ENCODE results near the gene EPB41L2. TPM values are rescaled to one million over a fixed set of nuclear protein-coding genes. Genes with fewer than 3 reads are reported as not detected.
A peak's percentile ranks its signal among the peaks of the same experiment; 100 is the strongest.
"Not testable (repeated sequence)": the region's sequence is repeated elsewhere in the genome, so short reads cannot be mapped to it uniquely, and the experiment has no call there.

EPB41L2 gene
- total and polyA plus RNA-seq, 2 donors from 2014 or later = 19.6 to 111 TPM

- Histone ChIP-seq H3K4me3 (ENCODE audit: low read length in 3 of 3) (no peak overlapping the region), H3K27me3 (ENCODE audit: control insufficient read depth, insufficient read depth, low read length) (no peaks in the 10 kb centered on the region), H3K36me3 (ENCODE audit: control insufficient read depth in 2 of 3, insufficient read depth in 3 of 3, low read length in 3 of 3) (no peaks in the 10 kb centered on the region), H3K4me1 (ENCODE audit: control insufficient read depth in 2 of 3, insufficient read depth in 2 of 3, low read depth in 1 of 3, low read length in 3 of 3) (no peaks in the 10 kb centered on the region), H3K27ac (ENCODE audit: low read depth in 2 of 2, low read length in 2 of 2) (no peak overlapping the region), H3K9me3 (ENCODE audit: control insufficient read depth in 2 of 3, insufficient read depth in 1 of 3, low read length in 3 of 3) (no peaks in the 10 kb centered on the region), H3K9ac (ENCODE audit: low read length in 3 of 3) (no peak overlapping the region)
- DNase-seq = no peak
- intact Hi-C loops (cut with DNase I) = no loop called here
- TF ChIP-seq CTCF (IDR thresholded peaks at IDR 0.05; ENCODE audit: borderline replicate concordance, extremely low read depth, insufficient read depth) = no peak
- FAIRE-seq = no peak
Measured at GRCh38 chr6:130993292-130993765, 69.7 kb downstream of the EPB41L2 start.

- FAIRE-seq (peak; percentile 37), DNase-seq (no peak)
- no peaks in the 10 kb centered on the region for H3K4me1 ChIP-seq (ENCODE audit: control insufficient read depth in 2 of 3, insufficient read depth in 2 of 3, low read depth in 1 of 3, low read length in 3 of 3)
- H3K27me3 ChIP-seq (ENCODE audit: control insufficient read depth, insufficient read depth, low read length) = no peaks in the 10 kb centered on the region
- H3K9ac ChIP-seq (ENCODE audit: low read length in 3 of 3) = no peak overlapping the region
- no peak overlapping the region for H3K27ac ChIP-seq (ENCODE audit: low read depth in 2 of 2, low read length in 2 of 2)
- H3K9me3 ChIP-seq (ENCODE audit: control insufficient read depth in 2 of 3, insufficient read depth in 1 of 3, low read length in 3 of 3) = no peaks in the 10 kb centered on the region
- intact Hi-C loops (cut with DNase I) = no loop called here
- no peaks in the 10 kb centered on the region for H3K36me3 ChIP-seq (ENCODE audit: control insufficient read depth in 2 of 3, insufficient read depth in 3 of 3, low read length in 3 of 3)
- no peak overlapping the region for H3K4me3 ChIP-seq (ENCODE audit: low read length in 3 of 3)
- TF ChIP-seq CTCF (IDR thresholded peaks at IDR 0.05; ENCODE audit: borderline replicate concordance, extremely low read depth, insufficient read depth) = no peak
Measured at GRCh38 chr6:130991422-130992137, 71.5 kb downstream of the EPB41L2 start.

- H3K4me1 ChIP-seq (ENCODE audit: control insufficient read depth in 2 of 3, insufficient read depth in 2 of 3, low read depth in 1 of 3, low read length in 3 of 3); H3K9ac ChIP-seq (ENCODE audit: low read length in 3 of 3); intact Hi-C loops (cut with DNase I); H3K9me3 ChIP-seq (ENCODE audit: control insufficient read depth in 2 of 3, insufficient read depth in 1 of 3, low read length in 3 of 3); H3K4me3 ChIP-seq (ENCODE audit: low read length in 3 of 3); DNase-seq; H3K27me3 ChIP-seq (ENCODE audit: control insufficient read depth, insufficient read depth, low read length); H3K36me3 ChIP-seq (ENCODE audit: control insufficient read depth in 2 of 3, insufficient read depth in 3 of 3, low read length in 3 of 3); H3K27ac ChIP-seq (ENCODE audit: low read depth in 2 of 2, low read length in 2 of 2); FAIRE-seq: not testable (repeated sequence)
Measured at GRCh38 chr6:130987539-130987938, 75.5 kb downstream of the EPB41L2 start.

GRCh38 chr6:130985115-130985514 lies 77.9 kb downstream of the EPB41L2 start:
- intact Hi-C loops (cut with DNase I) = no loop called here
- no peaks in the 10 kb centered on the region for H3K27me3 ChIP-seq (ENCODE audit: control insufficient read depth, insufficient read depth, low read length)
- H3K4me1 ChIP-seq (ENCODE audit: control insufficient read depth in 2 of 3, insufficient read depth in 2 of 3, low read depth in 1 of 3, low read length in 3 of 3) = no peaks in the 10 kb centered on the region
- no peak overlapping the region for H3K9ac ChIP-seq (ENCODE audit: low read length in 3 of 3)
- H3K4me3 ChIP-seq (ENCODE audit: low read length in 3 of 3) = no peak overlapping the region
- no peak for TF ChIP-seq CTCF (IDR thresholded peaks at IDR 0.05; ENCODE audit: borderline replicate concordance, extremely low read depth, insufficient read depth)
- H3K36me3 ChIP-seq (ENCODE audit: control insufficient read depth in 2 of 3, insufficient read depth in 3 of 3, low read length in 3 of 3) = no peaks in the 10 kb centered on the region
- DNase-seq (no peak), FAIRE-seq (no peak)
- no peaks in the 10 kb centered on the region for H3K9me3 ChIP-seq (ENCODE audit: control insufficient read depth in 2 of 3, insufficient read depth in 1 of 3, low read length in 3 of 3)
- H3K27ac ChIP-seq (ENCODE audit: low read depth in 2 of 2, low read length in 2 of 2) = no peak overlapping the region

All from kidney (tissue), 14 donors.